GM21619 (cell line): Measurements from ENCODE around the gene OR6C2.
"Not testable (repeated sequence)": the region's sequence is repeated elsewhere in the genome, so short reads cannot be mapped to it uniquely, and the experiment has no call there.

Source experiments
- ATAC-seq: cut with Tn5 transposase; IDR thresholded peaks from one replicate; pipeline ENCODE4 v1.9.1; 2021; ENCODE audit not compliant: unreplicated experiment

OR6C2 gene

DNA sequence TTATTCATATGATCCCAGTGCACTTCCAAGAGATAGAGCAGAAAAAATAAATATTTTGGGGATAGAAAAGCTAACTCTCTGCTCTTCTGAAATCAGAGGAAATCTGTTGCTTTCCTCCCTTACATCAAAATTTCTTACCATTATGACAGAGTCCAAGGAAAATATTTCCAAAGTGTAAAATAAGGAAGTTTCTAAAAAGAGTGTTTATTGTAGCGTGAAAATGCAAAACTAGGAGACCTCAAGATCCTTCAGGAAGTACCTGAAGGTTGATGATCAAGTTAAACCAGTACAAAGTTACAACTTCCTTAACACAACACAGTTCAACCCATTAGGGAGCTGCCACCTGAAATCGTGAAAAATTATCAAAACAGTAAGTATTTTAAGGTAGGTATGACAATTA lies at the start of gene OR6C2:
TSS of gene OR6C2 (plus strand) at position 301 of the 400 bp plus-strand sequence. CDS start 8,138 bp downstream, outside the sequence.
- no peak for ATAC-seq

DNA sequence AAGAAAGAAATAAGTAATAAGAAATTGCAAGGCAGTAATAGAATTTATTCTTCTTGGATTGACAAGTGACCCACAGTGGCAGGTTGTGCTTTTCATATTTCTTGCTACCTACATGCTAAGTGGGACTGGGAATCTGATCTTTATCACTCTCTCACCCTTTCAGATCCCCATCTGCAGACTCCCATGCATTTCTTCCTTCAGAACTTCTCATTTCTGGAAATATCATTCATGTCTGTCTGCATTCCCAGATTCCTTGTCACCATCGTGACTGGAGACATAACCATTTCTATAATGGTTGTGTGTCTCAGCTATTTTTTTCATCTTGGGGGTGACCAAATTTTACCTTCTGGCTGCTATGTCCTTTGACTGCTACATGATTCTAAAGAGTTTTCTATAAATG lies 47.5 kb upstream of the OR6C2 start:
- no peak for ATAC-seq

DNA sequence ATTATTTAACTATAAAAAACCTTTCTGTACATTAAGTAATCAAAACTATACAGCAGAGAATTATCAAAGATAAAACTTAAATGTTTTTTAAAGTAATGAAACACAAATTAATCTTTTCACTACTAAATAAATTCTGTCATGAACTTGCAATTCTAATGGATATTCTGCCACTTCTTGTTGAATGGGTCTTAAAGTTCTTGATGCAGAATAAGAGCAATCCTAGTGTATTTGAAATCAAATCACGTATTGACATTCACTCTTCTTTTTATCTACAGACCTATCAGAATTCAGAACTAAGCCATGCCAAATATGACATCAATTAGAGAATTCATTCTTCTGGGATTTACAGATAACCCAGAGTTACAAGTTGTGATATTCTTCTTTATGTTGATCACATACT lies 43.6 kb upstream of the OR6C2 start, which contains the start of gene OR6C65:
TSS of gene OR6C65 (plus strand) at position 301 of the 400 bp plus-strand sequence. CDS start at position 301, 0 bp downstream.
- no peak for ATAC-seq

DNA sequence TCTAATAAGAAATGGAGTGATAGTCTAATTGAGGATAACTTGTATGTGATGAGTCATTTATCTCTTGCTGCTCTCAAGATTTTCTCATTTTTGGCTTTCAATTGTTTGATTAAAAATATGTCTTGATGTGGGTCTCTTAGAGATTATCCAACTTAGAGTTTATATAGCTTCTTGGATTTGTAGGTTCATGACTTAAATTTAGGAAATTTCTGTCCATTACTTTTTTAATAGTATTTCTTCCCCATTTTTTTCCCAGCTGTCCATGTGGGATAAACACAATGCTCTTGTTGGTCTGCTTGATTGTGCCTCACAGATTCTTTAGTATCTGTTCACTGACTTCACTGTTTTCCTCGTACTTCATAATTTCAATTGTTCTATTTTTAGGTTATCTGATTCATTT lies 36.0 kb upstream of the OR6C2 start:
- no peak for ATAC-seq

DNA sequence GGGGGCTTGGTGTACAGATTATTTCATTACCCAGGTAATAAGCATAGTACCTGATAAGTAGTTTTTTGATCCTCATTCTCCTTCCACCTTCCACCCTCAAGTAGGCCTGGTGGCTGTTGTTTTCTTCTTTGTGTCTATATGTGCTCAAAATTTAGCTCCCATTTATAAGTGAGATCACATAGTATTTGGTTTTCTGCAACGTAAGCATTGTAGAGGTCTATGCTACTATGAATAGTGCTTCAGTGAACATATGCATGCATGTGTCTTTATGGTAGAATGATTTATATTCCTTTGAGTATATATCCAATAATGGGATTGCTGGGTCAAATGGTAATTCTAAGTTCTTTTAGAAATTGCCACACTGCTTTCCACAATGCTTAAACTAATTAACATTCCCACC lies 34.7 kb upstream of the OR6C2 start:
- not testable (repeated sequence) for ATAC-seq

DNA sequence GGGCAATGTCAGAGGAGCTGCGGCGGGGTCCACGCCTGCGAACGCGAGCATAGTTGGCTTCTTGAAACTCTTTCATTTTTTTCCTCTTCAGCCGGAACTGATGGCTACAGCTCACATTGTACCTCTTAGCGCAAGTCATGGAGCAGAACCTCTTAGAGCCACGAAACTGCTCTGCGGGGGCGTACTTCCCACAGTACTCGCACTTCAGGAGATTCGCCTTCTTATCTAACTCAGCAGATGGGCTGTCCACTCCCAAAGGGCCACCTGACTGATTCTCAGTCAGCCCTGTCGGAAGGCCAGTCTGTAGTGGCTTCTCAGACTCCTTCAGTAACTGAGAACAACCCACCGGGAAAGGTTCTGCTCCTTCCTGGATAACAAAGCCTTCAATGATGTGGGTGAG lies 31.7 kb upstream of the OR6C2 start:
- not testable (repeated sequence) for ATAC-seq

DNA sequence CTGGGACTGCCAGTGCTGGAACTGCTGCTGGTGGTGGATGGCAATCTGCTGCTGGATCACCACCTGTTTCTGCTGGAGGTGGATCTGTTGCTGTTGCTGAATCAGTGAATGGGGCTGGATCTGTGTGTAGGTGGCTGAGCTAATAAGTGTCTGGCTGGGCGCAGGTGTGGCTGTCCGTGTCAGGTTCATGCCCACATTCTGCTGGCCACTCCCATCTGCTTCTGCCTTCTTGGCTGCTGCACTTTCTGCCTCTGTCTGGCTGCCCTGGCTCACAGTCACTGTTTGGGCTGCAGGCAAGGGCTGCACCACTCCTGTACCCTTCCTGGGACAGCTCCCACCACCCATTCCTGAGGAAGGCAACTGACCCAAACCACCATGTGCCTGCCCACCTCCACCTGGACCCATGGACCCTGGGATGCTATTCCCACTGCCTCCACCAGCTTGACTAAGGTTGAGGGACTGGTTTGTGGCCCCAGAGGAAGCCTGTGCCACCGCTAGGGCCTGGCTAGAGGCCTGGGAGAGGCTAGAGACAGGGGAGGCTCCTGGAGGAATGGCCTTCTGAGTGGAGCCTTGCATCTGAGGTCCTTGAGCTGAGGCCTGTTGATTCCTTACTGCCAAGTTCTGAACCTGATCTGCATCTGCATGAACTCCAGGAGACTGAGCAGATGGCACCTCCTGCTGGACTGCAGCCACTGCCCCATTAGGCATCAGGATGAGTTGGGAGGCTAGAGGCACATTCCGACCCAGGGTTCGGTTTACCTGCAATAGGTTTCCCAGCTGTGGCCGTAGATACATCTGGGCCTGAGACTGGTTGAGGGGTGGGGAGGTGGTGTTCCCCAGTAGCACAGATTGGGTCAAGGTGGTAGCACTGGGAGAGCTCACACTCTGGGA lies 30.1 kb upstream of the OR6C2 start:
- not testable (repeated sequence) for ATAC-seq

DNA sequence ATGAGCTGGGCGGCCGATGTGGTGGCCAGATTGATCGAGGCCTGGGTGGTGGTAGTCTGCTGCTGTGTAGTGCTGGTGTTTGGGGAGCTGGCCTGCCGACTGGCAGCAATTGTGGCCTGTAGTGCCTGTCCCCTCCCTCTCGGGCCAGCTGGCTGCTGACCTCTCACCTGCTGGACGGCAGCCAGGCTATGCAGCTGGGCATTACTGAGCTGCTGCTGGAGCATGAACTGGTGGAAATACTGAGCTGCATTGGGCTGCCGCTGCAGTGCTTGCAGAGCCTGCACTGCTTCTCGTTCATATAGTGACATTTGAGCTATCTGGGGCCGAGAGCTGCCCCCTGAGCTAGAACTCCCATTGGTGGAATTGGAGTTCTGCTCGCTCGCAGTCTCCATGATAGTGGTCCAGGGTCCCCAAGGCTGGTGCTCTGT lies 29.5 kb upstream of the OR6C2 start:
- ATAC-seq = not testable (repeated sequence)

DNA sequence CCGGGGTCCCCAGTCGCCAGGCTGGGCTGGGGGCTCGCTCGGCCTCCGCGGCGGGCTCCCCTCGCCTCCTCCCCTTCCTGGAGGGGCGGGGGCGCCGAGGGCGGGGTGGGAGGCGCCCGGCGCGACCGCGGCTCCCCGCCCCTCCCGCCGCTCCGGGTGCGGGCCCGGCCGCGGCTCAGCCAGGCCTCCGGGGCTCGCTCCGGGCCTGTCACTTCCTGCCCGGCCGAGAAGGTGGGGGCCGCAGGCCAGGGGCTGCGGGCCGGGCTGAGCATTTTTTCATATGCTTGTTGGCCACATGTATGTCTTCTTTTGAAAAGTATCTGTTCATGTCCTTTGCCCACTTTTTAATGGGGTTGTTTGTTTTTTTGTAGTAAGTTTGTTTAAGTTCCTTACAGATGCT lies 29.0 kb upstream of the OR6C2 start:
- peak; percentile 51 for ATAC-seq

DNA sequence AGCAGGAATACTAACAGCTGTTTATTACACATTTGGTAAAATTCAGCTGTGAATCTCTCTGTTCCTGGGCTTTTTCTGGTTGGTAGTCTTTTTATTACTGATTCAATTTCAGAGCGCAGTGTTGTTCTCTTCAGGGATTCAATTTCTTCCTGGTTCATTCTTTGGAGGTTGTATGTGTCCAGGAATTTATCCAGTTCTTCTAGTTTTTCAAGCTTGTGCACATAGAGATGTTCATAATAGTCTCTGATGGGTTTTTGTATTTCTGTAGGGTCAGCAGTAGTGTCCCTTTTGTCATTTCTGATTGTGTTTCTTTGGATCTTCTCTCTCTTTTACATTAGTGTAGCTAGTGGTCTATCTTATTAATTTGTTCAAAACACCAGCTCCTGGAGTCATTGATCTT lies 26.9 kb upstream of the OR6C2 start:
- no peak for ATAC-seq

DNA sequence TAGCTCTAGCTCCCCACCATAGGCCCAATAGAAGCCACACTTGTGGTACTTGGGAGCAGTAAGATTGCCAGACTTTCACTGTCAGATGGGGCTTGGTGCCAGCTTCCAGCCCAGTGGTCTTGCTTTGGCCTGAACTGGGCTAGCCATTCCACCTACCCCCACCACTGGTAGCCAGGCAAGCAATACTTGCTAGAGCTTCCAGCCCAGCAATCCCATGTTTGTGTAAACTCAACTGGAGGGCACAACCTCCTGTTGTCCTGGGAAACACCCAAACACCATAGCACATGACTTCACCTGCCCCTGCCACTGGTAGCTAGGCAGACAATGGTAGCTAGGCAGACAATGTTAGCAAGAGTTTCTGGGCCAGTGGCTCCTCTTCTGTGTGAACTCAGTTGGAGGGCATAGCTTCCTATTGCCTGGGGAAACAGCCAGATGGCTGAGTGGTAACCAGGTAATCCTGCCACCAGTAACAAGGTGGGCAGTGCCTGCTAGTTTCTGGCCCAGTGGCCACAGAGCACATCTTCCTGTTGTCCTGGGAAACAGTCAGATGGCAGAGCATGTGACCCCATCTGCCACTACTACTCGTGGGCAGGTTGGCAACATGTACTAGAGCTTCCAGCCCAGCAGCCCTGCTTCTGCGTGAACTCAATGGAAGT lies 23.4 kb upstream of the OR6C2 start:
- ATAC-seq = no peak

DNA sequence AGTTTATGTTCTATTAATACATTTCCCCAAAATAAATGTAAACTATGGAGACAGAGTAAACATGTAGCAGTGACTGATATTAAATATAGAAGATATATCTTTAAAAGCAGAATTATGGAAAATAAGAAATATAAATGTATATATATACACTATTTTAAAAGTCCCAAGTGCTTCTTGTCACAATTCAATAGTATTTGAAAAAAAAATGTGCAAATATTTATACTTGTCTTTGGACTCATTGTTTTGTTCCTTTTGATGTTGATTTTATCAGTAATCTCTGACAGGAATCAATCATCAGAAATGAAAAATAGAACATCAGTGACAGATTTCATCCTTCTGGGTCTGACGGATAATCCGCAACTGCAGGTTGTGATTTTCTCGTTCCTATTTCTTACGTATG lies 17.9 kb upstream of the OR6C2 start, which contains the start of gene OR6C76:
TSS of gene OR6C76 (plus strand) at position 301 of the 400 bp plus-strand sequence. CDS start at position 301, 0 bp downstream.
- ATAC-seq = no peak

DNA sequence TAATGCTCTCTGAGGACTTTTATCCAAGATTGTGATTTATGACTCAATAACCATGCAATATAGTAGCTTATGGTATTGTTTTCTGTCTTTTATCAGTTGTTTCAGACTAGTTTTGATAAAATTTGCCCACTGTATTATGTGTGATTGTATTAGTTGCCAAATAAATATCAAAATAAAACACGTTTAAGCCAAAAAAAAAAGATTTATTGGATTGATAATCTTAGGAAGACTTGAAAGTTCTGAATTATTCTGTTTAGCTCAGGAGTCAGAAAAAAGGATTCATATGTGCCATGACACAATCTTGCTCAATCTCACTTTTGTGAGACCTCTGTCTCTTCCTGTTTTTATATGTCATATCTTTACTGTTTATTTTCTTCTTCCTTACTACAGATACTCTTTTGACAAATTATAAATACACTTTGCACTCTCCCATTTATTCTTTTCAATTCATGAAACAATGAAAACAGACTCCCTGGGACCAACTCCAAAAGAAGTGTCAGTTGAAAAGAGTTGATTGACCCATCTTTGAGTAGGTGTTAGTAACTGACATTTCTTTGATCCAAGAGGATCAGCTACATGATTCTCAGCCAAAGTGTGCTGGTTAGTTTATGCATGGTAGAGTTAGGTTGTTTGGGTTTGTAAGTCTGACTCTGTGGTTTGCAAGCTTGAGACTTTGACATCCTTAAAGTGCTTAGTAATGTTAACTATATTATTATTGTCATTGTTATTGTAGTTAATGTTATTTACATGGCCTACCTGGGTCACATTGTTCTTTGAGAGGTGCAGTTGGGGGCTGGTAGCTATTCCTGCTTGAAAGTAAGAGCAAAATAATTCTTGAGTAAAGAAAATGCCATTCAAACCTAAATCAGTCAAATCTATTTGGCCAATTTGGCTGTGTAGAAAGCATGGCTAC lies 15.3 kb upstream of the OR6C2 start:
- no peak for ATAC-seq

DNA sequence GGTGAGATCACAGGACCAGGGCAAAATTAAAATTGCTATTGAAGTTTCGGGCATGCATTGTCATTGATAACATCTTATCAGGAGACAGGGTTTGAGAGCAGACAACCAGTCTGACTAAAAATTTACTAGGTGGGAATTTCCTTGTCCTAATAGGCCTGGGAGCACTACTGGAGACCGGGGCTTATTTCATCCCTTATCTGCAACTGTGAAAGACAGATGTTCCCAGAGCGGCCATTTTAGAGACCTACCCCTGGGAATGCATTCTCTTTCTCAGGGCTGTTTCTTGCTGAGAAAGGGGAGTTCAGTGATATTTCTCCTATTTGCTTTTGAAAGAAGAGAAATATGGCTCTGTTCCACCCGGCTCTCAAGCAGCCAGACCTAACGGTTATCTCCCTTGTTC lies 2.6 kb upstream of the OR6C2 start:
- ATAC-seq = not testable (repeated sequence)

DNA sequence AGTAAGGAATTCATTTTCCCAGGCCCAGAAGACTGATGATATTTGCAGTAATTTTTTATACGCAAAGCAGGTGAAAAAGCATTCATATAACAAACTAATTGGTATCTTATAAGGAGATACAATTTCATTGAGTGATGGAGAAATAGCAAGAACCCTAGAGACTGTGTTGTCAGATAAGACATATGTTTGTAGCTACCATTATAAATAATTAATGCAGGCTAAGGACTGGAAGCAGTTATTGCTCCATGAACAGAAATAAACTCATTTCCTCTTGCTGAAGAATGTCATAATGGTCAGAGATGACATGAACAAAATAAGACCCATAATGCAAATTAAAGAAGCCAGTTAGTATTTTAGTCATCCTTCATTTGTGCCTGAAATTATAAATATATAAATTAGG lies 1.5 kb downstream of the OR6C2 start:
- no peak for ATAC-seq

DNA sequence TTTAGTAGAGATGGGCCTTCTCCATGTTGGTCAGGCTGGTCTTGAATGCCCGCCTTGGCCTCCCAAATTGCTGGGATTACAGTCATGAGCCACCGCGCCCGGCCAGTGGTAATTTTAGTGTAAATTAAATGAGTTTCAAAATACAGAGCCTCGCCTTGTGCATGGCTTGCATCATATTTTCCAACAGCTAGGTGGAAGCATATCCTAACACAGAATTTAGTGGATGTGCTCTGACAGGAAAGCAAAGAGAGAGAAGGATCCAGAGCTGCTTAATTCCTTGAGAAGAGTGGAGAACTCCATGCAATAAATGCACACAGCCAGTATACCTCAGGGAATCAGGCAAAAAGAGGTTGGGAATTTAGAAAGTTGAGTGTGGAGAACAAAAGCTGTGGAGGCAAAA lies 2.5 kb downstream of the OR6C2 start:
- ATAC-seq = no peak

DNA sequence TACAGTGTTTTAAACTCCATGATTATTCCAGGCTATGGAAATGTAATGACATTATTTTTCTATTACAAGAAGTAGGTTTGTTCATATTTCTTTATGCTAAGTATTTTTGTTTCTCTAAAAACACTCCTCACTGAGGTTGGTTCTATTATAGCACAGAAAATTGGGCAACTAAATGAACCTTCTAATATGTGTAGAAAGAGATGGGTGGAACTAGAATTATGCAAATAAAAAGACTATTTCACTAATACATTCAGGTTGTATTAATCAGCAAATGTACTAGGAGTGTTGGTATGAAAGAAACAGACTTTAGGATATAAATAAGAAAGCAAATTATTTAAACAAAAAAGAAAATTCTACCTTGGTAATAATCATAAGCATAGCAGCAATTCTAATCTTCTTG lies 4.9 kb downstream of the OR6C2 start:
- no peak for ATAC-seq

DNA sequence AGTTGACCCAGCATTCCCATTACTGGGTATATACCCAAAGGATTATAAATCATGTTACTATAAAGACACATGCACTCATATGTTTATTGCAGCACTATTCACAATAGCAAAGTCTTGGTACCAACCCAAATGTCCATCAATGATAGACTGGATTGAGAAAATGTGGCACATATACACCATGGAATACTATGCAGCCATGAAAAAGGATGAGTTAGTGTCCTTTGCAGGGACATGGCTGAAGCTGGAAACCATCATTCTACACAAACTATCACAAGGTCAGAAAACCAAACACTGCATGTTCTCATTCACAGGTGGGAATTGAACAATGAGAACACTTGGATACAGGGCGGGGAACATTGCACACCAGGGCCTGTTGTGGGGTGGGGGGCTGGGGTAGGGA lies 21.1 kb downstream of the OR6C2 start:
- not testable (repeated sequence) for ATAC-seq

DNA sequence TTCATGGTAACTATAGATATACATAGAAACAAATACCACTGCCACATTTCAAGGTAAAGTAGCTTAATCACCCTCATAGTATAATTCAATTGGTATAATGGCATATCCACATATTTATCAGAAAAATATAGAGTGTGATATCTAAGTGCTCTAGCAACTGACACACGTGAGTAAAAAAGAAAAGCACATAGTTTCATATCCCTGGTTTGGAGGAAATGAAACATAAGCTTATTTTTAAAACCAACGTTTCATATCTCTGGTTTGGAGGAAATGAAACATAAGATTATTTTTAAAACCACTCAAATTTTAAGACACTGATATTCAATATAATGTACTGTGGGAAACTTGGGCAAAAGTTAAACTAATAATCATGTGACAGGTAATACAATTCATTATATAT lies 24.0 kb downstream of the OR6C2 start:
- ATAC-seq = no peak

DNA sequence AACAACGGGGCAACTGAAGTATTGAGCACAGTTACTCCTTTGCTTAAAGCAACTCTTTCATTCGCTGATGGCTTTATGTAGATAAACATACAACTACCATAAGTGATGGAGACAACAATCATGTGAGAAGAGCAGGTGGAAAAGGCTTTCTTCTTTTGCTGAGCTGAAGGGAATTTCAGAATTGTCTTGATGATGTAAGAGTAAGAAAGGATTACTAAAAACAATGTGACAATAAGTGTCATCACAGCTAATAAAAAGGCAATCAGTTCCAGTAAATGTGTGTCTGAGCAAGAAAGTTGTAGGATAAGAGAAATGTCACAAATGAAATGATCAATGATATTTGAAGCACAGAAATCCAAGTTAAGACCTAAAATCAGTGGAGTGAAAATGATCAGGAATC lies 25.4 kb downstream of the OR6C2 start:
- no peak for ATAC-seq
